Measurements from ENCODE around the gene PCDHB12.
"Not testable (repeated sequence)": the region's sequence is repeated elsewhere in the genome, so short reads cannot be mapped to it uniquely, and the experiment has no call there.

DNA sequence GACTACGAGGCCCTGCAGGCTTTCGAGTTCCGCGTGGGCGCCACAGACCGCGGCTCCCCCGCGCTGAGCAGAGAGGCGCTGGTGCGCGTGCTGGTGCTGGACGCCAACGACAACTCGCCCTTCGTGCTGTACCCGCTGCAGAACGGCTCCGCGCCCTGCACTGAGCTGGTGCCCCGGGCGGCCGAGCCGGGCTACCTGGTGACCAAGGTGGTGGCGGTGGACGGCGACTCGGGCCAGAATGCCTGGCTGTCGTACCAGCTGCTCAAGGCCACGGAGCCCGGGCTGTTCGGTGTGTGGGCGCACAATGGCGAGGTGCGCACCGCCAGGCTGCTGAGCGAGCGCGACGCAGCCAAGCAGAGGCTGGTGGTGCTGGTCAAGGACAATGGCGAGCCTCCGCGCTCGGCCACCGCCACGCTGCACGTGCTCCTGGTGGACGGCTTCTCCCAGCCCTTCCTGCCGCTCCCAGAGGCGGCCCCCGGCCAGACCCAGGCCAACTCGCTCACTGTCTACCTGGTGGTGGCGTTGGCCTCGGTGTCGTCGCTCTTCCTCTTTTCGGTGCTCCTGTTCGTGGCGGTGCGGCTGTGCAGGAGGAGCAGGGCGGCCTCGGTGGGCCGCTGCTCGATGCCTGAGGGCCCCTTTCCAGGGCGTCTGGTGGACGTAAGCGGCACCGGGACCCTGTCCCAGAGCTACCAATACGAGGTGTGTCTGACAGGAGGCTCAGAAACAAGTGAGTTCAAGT, 24.2 kb upstream of the PCDHB12 start:
- TF ChIP-seq, protein P1, sequence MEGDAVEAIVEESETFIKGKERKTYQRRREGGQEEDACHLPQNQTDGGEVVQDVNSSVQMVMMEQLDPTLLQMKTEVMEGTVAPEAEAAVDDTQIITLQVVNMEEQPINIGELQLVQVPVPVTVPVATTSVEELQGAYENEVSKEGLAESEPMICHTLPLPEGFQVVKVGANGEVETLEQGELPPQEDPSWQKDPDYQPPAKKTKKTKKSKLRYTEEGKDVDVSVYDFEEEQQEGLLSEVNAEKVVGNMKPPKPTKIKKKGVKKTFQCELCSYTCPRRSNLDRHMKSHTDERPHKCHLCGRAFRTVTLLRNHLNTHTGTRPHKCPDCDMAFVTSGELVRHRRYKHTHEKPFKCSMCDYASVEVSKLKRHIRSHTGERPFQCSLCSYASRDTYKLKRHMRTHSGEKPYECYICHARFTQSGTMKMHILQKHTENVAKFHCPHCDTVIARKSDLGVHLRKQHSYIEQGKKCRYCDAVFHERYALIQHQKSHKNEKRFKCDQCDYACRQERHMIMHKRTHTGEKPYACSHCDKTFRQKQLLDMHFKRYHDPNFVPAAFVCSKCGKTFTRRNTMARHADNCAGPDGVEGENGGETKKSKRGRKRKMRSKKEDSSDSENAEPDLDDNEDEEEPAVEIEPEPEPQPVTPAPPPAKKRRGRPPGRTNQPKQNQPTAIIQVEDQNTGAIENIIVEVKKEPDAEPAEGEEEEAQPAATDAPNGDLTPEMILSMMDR (IDR thresholded peaks at IDR 0.05; ENCODE audit: borderline replicate concordance, extremely low read depth, low read length, poor library complexity, severe bottlenecking), result not testable (repeated sequence)
- not testable (repeated sequence) for TF ChIP-seq EZH2 (IDR thresholded peaks at IDR 0.05; ENCODE audit: borderline replicate concordance, low read depth, low read length, severe bottlenecking)

Measured in DND-41 (cell line).